H1 (cell line): ENCODE data around the gene LIG4.
A peak's percentile ranks its signal among the peaks of the same experiment; 100 is the strongest.

ENCODE experiments used
- CEBPB ChIP-seq: IDR thresholded peaks from 2 replicates; pipeline ENCODE4 v1.6.1; 2012; ENCODE audit warnings: low read depth, low read length
- CREB1 ChIP-seq: IDR thresholded peaks from 2 replicates; pipeline ENCODE4 v1.6.1; 2012; ENCODE audit warnings: inconsistent platforms
- EP300 ChIP-seq, 2 experiments: IDR thresholded peaks; 1 replicate in 1 of 2; 2 replicates in 1 of 2; pipeline ENCODE4 v1.6.1; 2011 to 2012; ENCODE audit warnings: low read depth in 2 of 2, low read length in 2 of 2, mild to moderate bottlenecking in 2 of 2, borderline replicate concordance in 1 of 2, inconsistent platforms in 1 of 2, moderate library complexity in 1 of 2
- HDAC6 ChIP-seq: IDR thresholded peaks from one replicate; pipeline ENCODE4 v1.7.1; 2012; ENCODE audit warnings: low read depth, mild to moderate bottlenecking, inconsistent platforms, low read length, moderate library complexity
- JUN ChIP-seq: IDR thresholded peaks from 2 replicates; pipeline ENCODE4 v1.6.1; 2011; ENCODE audit warnings: low read depth, mild to moderate bottlenecking, improper control_type of control experiment, low read length
- POLR2A ChIP-seq, 2 experiments: IDR thresholded peaks; 1 replicate in 1 of 2; 2 replicates in 1 of 2; pipeline ENCODE4 v1.6.1; 2011; ENCODE audit warnings: low read depth in 2 of 2, low read length in 2 of 2, mild to moderate bottlenecking in 2 of 2; ENCODE audit errors: control extremely low read depth in 1 of 2
- RAD21 ChIP-seq, 2 experiments: IDR thresholded peaks in 1 of 2; conservative IDR thresholded peaks in 1 of 2; 2 replicates each; pipeline ENCODE4 v1.6.1; 2011; ENCODE audit warnings: low read depth in 2 of 2, low read length in 2 of 2, improper control_type of control experiment in 1 of 2, inconsistent platforms in 1 of 2, mild to moderate bottlenecking in 1 of 2, moderate library complexity in 1 of 2
- YY1 ChIP-seq: IDR thresholded peaks from 2 replicates; pipeline ENCODE4 v1.6.1; 2011; ENCODE audit warnings: low read depth, mild to moderate bottlenecking, low read length
- TF ChIP-seq, protein P1 (sequence below): fragments of 300-600 bp; sonication (generic); IDR thresholded peaks from 2 replicates; pipeline ENCODE4 v1.7.1; 2012; ENCODE audit warnings: low read length, moderate library complexity, mild to moderate bottlenecking, inconsistent platforms; ENCODE audit not compliant: insufficient replicate concordance
- TF ChIP-seq, protein P2 (sequence below), 3 experiments: IDR thresholded peaks; 1 replicate in 2 of 3; 2 replicates in 1 of 3; pipeline versions ENCODE4 v1.5.1 to v1.6.1; 2011; ENCODE audit warnings: low read length in 3 of 3, mild to moderate bottlenecking in 3 of 3, inconsistent platforms in 2 of 3, low read depth in 1 of 3, moderate library complexity in 1 of 3; ENCODE audit not compliant: insufficient read depth in 1 of 3; ENCODE audit errors: control extremely low read depth in 1 of 3

DNA sequence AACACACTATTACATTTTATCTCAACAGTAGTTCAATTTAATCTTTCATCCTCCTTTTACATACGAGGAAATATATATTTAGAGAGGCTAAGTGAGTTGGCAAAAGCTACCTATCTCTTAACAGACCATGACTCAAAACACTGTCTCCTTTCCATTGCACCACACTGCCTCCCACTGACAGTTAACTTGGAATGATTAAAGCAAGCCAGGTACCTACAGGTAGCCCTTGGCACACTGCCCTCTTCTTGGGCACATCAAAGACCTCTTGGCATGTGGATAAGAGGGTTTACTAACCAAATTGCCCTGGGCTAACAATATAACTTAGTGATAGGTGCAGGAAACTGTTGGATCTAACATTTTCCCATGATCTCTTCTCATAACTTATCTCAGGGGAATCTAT, 4.7 kb upstream of the LIG4 start:
- TF ChIP-seq CREB1 (no peak), RAD21 (IDR thresholded peaks at IDR 0.05 in 1 of 2, conservative IDR thresholded peaks at IDR 0.05 in 1 of 2; ENCODE audit: low read depth in 2 of 2, low read length in 2 of 2) (peak in 1 of 2 experiments; percentile 22; a peak in 1 of 4 replicates), JUN (no peak), EP300 (IDR thresholded peaks at IDR 0.05; ENCODE audit: borderline replicate concordance in 1 of 2, low read depth in 2 of 2, low read length in 2 of 2) (no peak), YY1 (no peak), POLR2A (IDR thresholded peaks at IDR 0.05; ENCODE audit: control extremely low read depth in 1 of 2, low read depth in 2 of 2, low read length in 2 of 2) (no peak), CEBPB (no peak), HDAC6 (no peak)
- TF ChIP-seq, protein P1, sequence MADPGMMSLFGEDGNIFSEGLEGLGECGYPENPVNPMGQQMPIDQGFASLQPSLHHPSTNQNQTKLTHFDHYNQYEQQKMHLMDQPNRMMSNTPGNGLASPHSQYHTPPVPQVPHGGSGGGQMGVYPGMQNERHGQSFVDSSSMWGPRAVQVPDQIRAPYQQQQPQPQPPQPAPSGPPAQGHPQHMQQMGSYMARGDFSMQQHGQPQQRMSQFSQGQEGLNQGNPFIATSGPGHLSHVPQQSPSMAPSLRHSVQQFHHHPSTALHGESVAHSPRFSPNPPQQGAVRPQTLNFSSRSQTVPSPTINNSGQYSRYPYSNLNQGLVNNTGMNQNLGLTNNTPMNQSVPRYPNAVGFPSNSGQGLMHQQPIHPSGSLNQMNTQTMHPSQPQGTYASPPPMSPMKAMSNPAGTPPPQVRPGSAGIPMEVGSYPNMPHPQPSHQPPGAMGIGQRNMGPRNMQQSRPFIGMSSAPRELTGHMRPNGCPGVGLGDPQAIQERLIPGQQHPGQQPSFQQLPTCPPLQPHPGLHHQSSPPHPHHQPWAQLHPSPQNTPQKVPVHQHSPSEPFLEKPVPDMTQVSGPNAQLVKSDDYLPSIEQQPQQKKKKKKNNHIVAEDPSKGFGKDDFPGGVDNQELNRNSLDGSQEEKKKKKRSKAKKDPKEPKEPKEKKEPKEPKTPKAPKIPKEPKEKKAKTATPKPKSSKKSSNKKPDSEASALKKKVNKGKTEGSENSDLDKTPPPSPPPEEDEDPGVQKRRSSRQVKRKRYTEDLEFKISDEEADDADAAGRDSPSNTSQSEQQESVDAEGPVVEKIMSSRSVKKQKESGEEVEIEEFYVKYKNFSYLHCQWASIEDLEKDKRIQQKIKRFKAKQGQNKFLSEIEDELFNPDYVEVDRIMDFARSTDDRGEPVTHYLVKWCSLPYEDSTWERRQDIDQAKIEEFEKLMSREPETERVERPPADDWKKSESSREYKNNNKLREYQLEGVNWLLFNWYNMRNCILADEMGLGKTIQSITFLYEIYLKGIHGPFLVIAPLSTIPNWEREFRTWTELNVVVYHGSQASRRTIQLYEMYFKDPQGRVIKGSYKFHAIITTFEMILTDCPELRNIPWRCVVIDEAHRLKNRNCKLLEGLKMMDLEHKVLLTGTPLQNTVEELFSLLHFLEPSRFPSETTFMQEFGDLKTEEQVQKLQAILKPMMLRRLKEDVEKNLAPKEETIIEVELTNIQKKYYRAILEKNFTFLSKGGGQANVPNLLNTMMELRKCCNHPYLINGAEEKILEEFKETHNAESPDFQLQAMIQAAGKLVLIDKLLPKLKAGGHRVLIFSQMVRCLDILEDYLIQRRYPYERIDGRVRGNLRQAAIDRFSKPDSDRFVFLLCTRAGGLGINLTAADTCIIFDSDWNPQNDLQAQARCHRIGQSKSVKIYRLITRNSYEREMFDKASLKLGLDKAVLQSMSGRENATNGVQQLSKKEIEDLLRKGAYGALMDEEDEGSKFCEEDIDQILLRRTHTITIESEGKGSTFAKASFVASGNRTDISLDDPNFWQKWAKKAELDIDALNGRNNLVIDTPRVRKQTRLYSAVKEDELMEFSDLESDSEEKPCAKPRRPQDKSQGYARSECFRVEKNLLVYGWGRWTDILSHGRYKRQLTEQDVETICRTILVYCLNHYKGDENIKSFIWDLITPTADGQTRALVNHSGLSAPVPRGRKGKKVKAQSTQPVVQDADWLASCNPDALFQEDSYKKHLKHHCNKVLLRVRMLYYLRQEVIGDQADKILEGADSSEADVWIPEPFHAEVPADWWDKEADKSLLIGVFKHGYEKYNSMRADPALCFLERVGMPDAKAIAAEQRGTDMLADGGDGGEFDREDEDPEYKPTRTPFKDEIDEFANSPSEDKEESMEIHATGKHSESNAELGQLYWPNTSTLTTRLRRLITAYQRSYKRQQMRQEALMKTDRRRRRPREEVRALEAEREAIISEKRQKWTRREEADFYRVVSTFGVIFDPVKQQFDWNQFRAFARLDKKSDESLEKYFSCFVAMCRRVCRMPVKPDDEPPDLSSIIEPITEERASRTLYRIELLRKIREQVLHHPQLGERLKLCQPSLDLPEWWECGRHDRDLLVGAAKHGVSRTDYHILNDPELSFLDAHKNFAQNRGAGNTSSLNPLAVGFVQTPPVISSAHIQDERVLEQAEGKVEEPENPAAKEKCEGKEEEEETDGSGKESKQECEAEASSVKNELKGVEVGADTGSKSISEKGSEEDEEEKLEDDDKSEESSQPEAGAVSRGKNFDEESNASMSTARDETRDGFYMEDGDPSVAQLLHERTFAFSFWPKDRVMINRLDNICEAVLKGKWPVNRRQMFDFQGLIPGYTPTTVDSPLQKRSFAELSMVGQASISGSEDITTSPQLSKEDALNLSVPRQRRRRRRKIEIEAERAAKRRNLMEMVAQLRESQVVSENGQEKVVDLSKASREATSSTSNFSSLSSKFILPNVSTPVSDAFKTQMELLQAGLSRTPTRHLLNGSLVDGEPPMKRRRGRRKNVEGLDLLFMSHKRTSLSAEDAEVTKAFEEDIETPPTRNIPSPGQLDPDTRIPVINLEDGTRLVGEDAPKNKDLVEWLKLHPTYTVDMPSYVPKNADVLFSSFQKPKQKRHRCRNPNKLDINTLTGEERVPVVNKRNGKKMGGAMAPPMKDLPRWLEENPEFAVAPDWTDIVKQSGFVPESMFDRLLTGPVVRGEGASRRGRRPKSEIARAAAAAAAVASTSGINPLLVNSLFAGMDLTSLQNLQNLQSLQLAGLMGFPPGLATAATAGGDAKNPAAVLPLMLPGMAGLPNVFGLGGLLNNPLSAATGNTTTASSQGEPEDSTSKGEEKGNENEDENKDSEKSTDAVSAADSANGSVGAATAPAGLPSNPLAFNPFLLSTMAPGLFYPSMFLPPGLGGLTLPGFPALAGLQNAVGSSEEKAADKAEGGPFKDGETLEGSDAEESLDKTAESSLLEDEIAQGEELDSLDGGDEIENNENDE, result no peak
- TF ChIP-seq, protein P2, sequence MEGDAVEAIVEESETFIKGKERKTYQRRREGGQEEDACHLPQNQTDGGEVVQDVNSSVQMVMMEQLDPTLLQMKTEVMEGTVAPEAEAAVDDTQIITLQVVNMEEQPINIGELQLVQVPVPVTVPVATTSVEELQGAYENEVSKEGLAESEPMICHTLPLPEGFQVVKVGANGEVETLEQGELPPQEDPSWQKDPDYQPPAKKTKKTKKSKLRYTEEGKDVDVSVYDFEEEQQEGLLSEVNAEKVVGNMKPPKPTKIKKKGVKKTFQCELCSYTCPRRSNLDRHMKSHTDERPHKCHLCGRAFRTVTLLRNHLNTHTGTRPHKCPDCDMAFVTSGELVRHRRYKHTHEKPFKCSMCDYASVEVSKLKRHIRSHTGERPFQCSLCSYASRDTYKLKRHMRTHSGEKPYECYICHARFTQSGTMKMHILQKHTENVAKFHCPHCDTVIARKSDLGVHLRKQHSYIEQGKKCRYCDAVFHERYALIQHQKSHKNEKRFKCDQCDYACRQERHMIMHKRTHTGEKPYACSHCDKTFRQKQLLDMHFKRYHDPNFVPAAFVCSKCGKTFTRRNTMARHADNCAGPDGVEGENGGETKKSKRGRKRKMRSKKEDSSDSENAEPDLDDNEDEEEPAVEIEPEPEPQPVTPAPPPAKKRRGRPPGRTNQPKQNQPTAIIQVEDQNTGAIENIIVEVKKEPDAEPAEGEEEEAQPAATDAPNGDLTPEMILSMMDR (IDR thresholded peaks at IDR 0.05; ENCODE audit: control extremely low read depth in 1 of 3, insufficient read depth in 1 of 3, low read depth in 1 of 3, low read length in 3 of 3), result no peak
